ENCODE data around the gene CXCL16.
"Not testable (repeated sequence)": the region's sequence is repeated elsewhere in the genome, so short reads cannot be mapped to it uniquely, and the experiment has no call there.

CXCL16 gene

GRCh38 chr17:4690745-4691144 lies 49.0 kb downstream of the CXCL16 start:
- no peak for DNase-seq

- DNase-seq: not testable (repeated sequence)
Observed at GRCh38 chr17:4689872-4690271, 49.9 kb downstream of the CXCL16 start.

- DNase-seq: not testable (repeated sequence)
Observed at GRCh38 chr17:4683739-4684138, 56.0 kb downstream of the CXCL16 start.

Data from NCI-H82 (cell line).